DMS153 (cell line): ENCODE data around the gene FAM131A.

Source experiments
- DNase-seq: peaks from one replicate; lab custom pipeline; 2025; lab: John Stamatoyannopoulos, UW

FAM131A gene

GRCh38 chr3:184316792-184317191 is 20.6 kb upstream of the FAM131A start:
- no peak for DNase-seq

DNA sequence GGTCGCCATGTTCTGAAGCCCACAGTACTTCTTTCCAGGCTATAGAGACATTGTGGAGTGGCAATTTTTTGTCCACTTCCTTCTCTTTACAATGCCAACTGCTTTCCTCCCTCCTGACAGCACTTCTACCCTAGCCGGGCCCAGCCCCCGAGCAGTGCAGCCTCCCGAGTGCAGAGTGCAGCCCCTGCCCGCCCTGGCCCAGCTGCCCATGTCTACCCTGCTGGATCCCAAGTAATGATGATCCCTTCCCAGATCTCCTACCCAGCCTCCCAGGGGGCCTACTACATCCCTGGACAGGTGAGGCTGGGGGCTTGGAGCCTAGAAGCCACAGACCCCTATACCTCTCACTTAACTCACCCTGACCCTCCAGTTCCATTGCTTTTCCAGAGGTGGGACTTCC is 20.2 kb upstream of the FAM131A start:
- no peak for DNase-seq

- peak; percentile 47 for DNase-seq
Measured at GRCh38 chr3:184320104-184320445, 17.3 kb upstream of the FAM131A start.

DNA sequence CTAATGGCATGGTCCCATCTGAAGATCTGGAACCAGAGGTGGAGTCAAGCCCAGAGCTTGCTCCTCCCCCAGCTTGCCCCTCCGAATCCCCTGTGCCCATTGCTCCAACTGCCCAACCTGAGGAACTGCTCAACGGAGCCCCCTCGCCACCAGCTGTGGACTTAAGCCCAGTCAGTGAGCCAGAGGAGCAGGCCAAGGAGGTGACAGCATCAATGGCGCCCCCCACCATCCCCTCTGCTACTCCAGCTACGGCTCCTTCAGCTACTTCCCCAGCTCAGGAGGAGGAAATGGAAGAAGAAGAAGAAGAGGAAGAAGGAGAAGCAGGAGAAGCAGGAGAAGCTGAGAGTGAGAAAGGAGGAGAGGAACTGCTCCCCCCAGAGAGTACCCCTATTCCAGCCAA is 15.7 kb upstream of the FAM131A start:
- DNase-seq, result no peak

- DNase-seq, result no peak
Measured at GRCh38 chr3:184322731-184323487, 14.5 kb upstream of the FAM131A start.

DNA sequence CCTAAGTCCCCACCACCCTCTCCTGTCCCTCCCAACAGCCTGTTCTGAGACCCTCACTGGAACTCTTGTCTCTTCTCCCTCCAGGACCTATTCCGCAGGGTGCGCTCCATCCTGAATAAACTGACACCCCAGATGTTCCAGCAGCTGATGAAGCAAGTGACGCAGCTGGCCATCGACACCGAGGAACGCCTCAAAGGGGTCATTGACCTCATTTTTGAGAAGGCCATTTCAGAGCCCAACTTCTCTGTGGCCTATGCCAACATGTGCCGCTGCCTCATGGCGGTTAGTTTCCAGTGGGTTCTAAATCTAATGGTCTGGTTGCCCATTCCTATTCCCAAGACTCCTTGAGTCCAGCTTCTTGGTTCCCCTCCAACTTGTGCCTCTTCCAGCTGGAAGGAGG is 13.7 kb upstream of the FAM131A start:
- DNase-seq, result no peak

DNA sequence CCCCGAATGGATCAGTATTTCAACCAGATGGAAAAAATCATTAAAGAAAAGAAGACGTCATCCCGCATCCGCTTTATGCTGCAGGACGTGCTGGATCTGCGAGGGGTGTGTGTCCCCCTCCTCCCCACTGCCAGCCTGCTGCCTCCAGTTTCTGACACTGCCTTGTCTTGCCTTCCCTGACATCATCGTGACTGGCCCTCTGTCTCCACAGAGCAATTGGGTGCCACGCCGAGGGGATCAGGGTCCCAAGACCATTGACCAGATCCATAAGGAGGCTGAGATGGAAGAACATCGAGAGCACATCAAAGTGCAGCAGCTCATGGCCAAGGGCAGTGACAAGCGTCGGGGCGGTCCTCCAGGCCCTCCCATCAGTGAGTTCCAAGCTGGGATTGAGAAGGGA is 12.1 kb upstream of the FAM131A start:
- DNase-seq, result no peak

- no peak for DNase-seq
Measured at GRCh38 chr3:184325715-184326369, 11.6 kb upstream of the FAM131A start.

DNA sequence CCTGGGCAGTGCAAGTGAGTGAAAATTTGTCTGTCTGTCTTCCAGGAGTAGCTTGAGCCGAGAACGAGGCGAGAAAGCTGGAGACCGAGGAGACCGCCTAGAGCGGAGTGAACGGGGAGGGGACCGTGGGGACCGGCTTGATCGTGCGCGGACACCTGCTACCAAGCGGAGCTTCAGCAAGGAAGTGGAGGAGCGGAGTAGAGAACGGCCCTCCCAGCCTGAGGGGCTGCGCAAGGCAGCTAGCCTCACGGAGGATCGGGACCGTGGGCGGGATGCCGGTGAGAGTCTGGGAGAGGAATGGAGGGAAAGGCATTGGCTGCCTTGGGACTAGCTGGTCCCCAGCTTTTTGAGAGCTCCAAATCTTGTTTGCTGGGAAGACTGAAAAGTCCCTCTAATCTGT is 10.2 kb upstream of the FAM131A start:
- DNase-seq, result no peak

DNA sequence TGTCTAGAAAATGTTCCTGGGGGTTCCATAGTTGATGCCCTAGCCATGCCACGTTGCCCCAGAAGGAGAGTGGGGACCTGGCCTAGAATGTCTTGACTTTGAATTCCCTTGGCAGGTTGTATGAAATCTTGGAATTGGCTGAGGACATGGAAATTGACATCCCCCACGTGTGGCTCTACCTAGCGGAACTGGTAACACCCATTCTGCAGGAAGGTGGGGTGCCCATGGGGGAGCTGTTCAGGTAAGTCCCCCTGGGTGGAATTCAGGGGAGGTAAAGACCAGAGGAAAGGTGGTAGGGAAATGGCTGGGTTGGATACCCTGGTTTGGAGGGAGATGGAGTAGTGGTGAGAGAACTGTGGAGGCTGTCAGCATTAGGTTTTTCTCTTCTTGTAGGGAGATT is 8.9 kb upstream of the FAM131A start:
- DNase-seq, result no peak

- no peak for DNase-seq
Measured at GRCh38 chr3:184332370-184333090, 4.9 kb upstream of the FAM131A start.

GRCh38 chr3:184333190-184333589 is 4.2 kb upstream of the FAM131A start:
- DNase-seq, result no peak

GRCh38 chr3:184333700-184334099 is 3.7 kb upstream of the FAM131A start:
- no peak for DNase-seq

- no peak for DNase-seq
Measured at GRCh38 chr3:184334470-184335158, 2.8 kb upstream of the FAM131A start.

- DNase-seq, result no peak
Measured at GRCh38 chr3:184335291-184335660, 2.1 kb upstream of the FAM131A start.

GRCh38 chr3:184335661-184336546 is 1.5 kb upstream of the FAM131A start:
- peak; percentile 38 for DNase-seq

DNA sequence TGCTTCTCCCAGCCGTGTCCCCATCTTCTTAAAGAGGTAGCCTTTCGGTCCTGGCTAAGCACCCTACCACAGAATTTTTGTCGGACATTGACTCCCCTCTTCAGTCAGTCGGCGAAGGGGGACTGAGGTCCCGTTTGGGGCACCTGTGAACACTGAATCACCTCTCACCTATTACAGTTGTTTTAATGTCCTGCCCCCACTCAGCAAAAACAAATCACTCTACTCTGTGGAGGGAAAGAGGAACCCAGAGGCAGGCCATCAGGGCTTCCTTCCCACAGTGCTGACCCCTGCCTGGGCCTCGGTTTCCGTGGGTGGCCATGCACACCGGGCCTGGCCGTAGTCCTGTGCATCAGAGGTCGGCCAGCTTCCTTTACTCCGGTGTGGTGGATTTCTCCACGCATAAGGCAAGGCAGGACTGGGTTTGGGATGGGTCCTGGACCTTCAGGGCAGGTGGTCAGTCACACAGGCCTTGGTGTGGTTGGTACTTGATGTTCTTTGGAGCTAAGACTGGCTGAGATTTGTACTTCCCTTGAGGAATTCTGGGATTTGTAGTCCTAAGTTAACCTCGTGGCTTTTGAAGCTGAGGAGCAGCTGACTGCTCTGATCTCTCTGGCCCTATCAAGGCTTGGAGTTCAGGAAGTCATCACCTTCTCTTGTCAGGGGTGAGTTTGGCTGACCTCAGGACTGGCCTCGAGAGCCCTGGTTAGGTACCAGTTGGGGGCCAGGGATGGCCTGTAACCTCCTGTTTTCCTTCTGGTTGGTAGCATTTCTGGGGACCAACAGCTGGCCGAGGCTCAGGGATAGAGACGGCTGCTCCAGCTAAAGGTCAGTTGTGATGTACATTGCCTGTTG is 627 bp upstream of the FAM131A start:
- DNase-seq, result peak; percentile 48

- DNase-seq, result no peak
Measured at GRCh38 chr3:184337981-184338380, 581 bp downstream of the FAM131A start.

GRCh38 chr3:184338511-184338945 is 1.1 kb downstream of the FAM131A start:
- DNase-seq, result peak; percentile 91

DNA sequence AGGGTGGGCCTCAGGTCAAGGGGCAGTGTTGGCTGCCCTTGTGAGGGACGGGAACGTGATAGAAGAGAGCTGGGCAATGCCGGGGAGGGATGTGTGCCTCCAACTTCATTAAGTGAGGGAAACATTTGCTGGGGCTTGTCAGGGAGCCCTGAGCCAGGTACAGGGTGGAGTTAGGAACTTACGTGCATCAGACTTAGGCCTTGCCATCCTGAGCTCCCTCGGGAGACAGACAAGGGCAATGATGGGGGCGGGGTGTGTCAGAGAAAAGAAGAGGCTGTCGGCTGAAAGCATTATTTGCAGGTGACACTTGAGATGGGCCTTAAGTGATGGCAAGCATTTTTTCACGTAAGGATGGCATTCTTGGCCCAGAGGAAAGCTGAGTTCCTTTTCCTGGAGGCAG is 1.6 kb downstream of the FAM131A start:
- DNase-seq, result peak; percentile 48
